ENCODE results near the gene NADSYN1. TPM values are rescaled to one million over a fixed set of nuclear protein-coding genes. Genes with fewer than 3 reads are reported as not detected.

NADSYN1 gene
- polyA plus RNA-seq, 1 donor: 20.2 TPM

- DNase-seq (ENCODE audit: low read depth): no peak
These were observed 95.1 kb downstream of the NADSYN1 start, which contains the start of gene KRTAP5-9 for GRCh38 chr11:71548120-71548519. Gene KRTAP5-9 (plus strand): TSS chr11:71548420. CDS start chr11:71548658, 238 bp downstream.

- no peak for DNase-seq (ENCODE audit: low read depth)
These were observed 95.7 kb downstream of the NADSYN1 start for GRCh38 chr11:71548716-71549151.

Other genes starting within 250 kb of the NADSYN1 start
- 1.3 TPM for gene SHANK2, start 200.6 kb upstream of the NADSYN1 start, polyA plus RNA-seq (ENCODE audit: insufficient read length)
- 10.9 TPM for gene DHCR7, start 4.8 kb upstream of the NADSYN1 start, polyA plus RNA-seq (ENCODE audit: insufficient read length)
- not detected for gene KRTAP5-7, start 74.1 kb downstream of the NADSYN1 start, polyA plus RNA-seq (ENCODE audit: insufficient read length)
- not detected for gene KRTAP5-8, start 84.8 kb downstream of the NADSYN1 start, polyA plus RNA-seq (ENCODE audit: insufficient read length)
- not detected for gene KRTAP5-9, start 95.2 kb downstream of the NADSYN1 start, polyA plus RNA-seq (ENCODE audit: insufficient read length)
- not detected for gene KRTAP5-10, start 112.4 kb downstream of the NADSYN1 start, polyA plus RNA-seq (ENCODE audit: insufficient read length)
- gene KRTAP5-11, start 129.7 kb downstream of the NADSYN1 start, polyA plus RNA-seq (ENCODE audit: insufficient read length): not detected

All from forelimb muscle (tissue), 1 donor.